K562 (cell line): ENCODE results near the gene SYS1. TPM values are rescaled to one million over a fixed set of nuclear protein-coding genes. Genes with fewer than 3 reads are reported as not detected.

Source experiments
- ATAC-seq: fragments of 200-7000 bp; cut with Tn5 transposase; 3 replicates; pipeline ENCODE4 v1.9.1; 2020; ENCODE audit warnings: moderate library complexity
- BruUV-seq: library from RNA; stranded (reverse); fragments of 400-500 nt; replicated peaks from 2 replicates; lab custom pipeline; 2021; lab: Mats Ljungman, UMichigan
- CTCF ChIA-PET: fragments of 300-600 bp; formaldehyde crosslinking; extraction: SDS; loops from one replicate; lab custom pipeline; 2021; ENCODE audit warnings: low intra/inter-chr PET ratio; lab: Yijun Ruan, JAX
- POLR2A ChIA-PET: fragments of 300-600, 350-650 bp; sonication (Branson Sonifier 250); formaldehyde crosslinking; extraction: SDS; loops from one replicate; lab custom pipeline; 2021; ENCODE audit warnings: antibody characterized with exemption, inconsistent platforms; lab: Yijun Ruan, JAX
- DNase-seq, 4 experiments: peaks; one replicate each; pipeline versions ENCODE4 v3.0.0 to v3.0.0-alpha.2; 2011 to 2018; ENCODE audit warnings: low spot score in 3 of 4, mixed read lengths in 3 of 4; ENCODE audit errors: extremely low read depth in 1 of 4
- FAIRE-seq: peaks from 2 replicates; lab custom pipeline; 2011; peaks lifted over from hg19 to GRCh38; lab: Jason Lieb, UNC
- H2AFZ ChIP-seq: 2 replicates; pipeline ENCODE4 v1.6.0; 2011; ENCODE audit warnings: low read depth, low read length, control low read depth, inconsistent platforms
- H3K27ac ChIP-seq: fragments of 200-600 bp; 3 replicates; pipeline ENCODE4 v1.8.0; 2011; ENCODE audit warnings: low read depth, mild to moderate bottlenecking, control low read depth, inconsistent platforms, low read length, moderate library complexity, mixed read lengths; ENCODE audit errors: extremely low read depth
- H3K27me3 ChIP-seq, 2 experiments: fragments of 300-600 bp in 1 of 2; 2 replicates in 1 of 2; 3 replicates in 1 of 2; pipeline versions ENCODE4 v1.6.0 to v1.8.0; 2011; ENCODE audit warnings: inconsistent platforms in 2 of 2, low read length in 2 of 2, mild to moderate bottlenecking in 1 of 2, mixed read lengths in 1 of 2, moderate library complexity in 1 of 2; ENCODE audit not compliant: control insufficient read depth in 2 of 2, insufficient read depth in 2 of 2
- H3K36me3 ChIP-seq: fragments of 300-600 bp; 3 replicates; pipeline ENCODE4 v1.8.0; 2011; ENCODE audit warnings: mild to moderate bottlenecking, low read length, inconsistent platforms; ENCODE audit not compliant: control insufficient read depth, insufficient read depth
- H3K4me1 ChIP-seq, 2 experiments: fragments of 200-600 bp in 1 of 2; replicated peaks in 1 of 2; 2 replicates in 1 of 2; 3 replicates in 1 of 2; pipeline versions ENCODE4 v1.5.1 to v1.8.0; 2011; ENCODE audit warnings: inconsistent platforms in 2 of 2, low read length in 2 of 2, mild to moderate bottlenecking in 1 of 2, mixed read lengths in 1 of 2, moderate library complexity in 1 of 2; ENCODE audit not compliant: control insufficient read depth in 2 of 2, insufficient read depth in 2 of 2
- H3K4me2 ChIP-seq: 2 replicates; pipeline ENCODE4 v1.6.1; 2011; ENCODE audit warnings: low read length, control low read depth, inconsistent platforms, mixed read lengths; ENCODE audit not compliant: insufficient read depth
- H3K4me3 ChIP-seq: fragments of 200-600 bp; sonication (generic), shearing (Covaris generic); 2 replicates; pipeline ENCODE4 v1.5.1; 2016; ENCODE audit warnings: control low read depth, inconsistent platforms
- H3K79me2 ChIP-seq: fragments of 200-600 bp; 3 replicates; pipeline ENCODE4 v1.8.0; 2011; ENCODE audit warnings: low read length, inconsistent platforms; ENCODE audit not compliant: control insufficient read depth, insufficient read depth
- H3K9ac ChIP-seq, 2 experiments: 2 replicates each; pipeline versions ENCODE4 v1.6.0 to v1.6.1; 2011; ENCODE audit warnings: low read depth in 2 of 2, low read length in 2 of 2, control low read depth in 1 of 2, inconsistent platforms in 1 of 2, mild to moderate bottlenecking in 1 of 2, mixed read lengths in 1 of 2; ENCODE audit not compliant: insufficient read depth in 1 of 2
- H3K9me1 ChIP-seq: one replicate; pipeline ENCODE4 v1.6.0; 2011; ENCODE audit warnings: inconsistent platforms, mild to moderate bottlenecking, low read length, moderate library complexity; ENCODE audit not compliant: control insufficient read depth, insufficient read depth
- H3K9me3 ChIP-seq: replicated peaks from 2 replicates; pipeline ENCODE4 v1.5.1; 2011; ENCODE audit warnings: low read depth, low read length, inconsistent platforms; ENCODE audit not compliant: control insufficient read depth, insufficient read depth
- H4K20me1 ChIP-seq: replicated peaks from 2 replicates; pipeline ENCODE4 v1.6.1; 2011; ENCODE audit warnings: low read length, inconsistent platforms, mixed read lengths; ENCODE audit not compliant: control insufficient read depth, insufficient read depth
- ATF1 ChIP-seq, 2 experiments: fragments of 450-650 bp in 1 of 2; IDR thresholded peaks; 2 replicates each; pipeline ENCODE4 v1.6.1; 2016; ENCODE audit warnings: missing compliant biosample characterization in 1 of 2, missing genetic modification characterization in 1 of 2
- CBX2 ChIP-seq: fragments of 200-600 bp; sonication (generic); IDR thresholded peaks from one replicate; pipeline ENCODE4 v1.6.1; 2012; ENCODE audit warnings: mild to moderate bottlenecking, low read length, inconsistent platforms; ENCODE audit not compliant: insufficient read depth, poor library complexity, severe bottlenecking
- EGR1 ChIP-seq: fragments of 450-650 bp; conservative IDR thresholded peaks from 2 replicates; pipeline ENCODE4 v1.6.1; 2017; ENCODE audit warnings: mild to moderate bottlenecking
- FOSL1 ChIP-seq: fragments of 200-800 bp; sonication (Bioruptor generic); conservative IDR thresholded peaks from 2 replicates; pipeline ENCODE4 v1.6.1; 2016; ENCODE audit warnings: missing genetic modification characterization, missing compliant biosample characterization
- GATAD2A ChIP-seq: fragments of 450-650 bp; IDR thresholded peaks from 2 replicates; pipeline ENCODE4 v1.6.1; 2017
- HSF4 ChIP-seq: fragments of 250-450 bp; sonication (Bioruptor Pico); IDR thresholded peaks from 2 replicates; pipeline ENCODE4 v2.1.2; 2022; ENCODE audit warnings: mild to moderate bottlenecking, moderate library complexity, borderline replicate concordance
- JUNB ChIP-seq: fragments of 450-650 bp; formaldehyde crosslinking; conservative IDR thresholded peaks from 2 replicates; pipeline ENCODE4 v1.4.0; 2020; ENCODE audit warnings: mild to moderate bottlenecking
- JUND ChIP-seq, 2 experiments: IDR thresholded peaks; 2 replicates in 1 of 2; 3 replicates in 1 of 2; pipeline ENCODE4 v1.6.1; 2011; ENCODE audit warnings: borderline replicate concordance in 2 of 2, low read depth in 2 of 2, low read length in 2 of 2, improper control_type of control experiment in 1 of 2, missing biosample characterization in 1 of 2, missing genetic modification characterization in 1 of 2, missing genetic modification reagents in 1 of 2
- NCOA1 ChIP-seq: fragments of 450-650 bp; IDR thresholded peaks from 2 replicates; pipeline ENCODE4 v1.6.1; 2016; ENCODE audit warnings: low read depth
- PHB2 ChIP-seq: fragments of 450-650 bp; IDR thresholded peaks from 2 replicates; pipeline ENCODE4 v1.6.1; 2017; ENCODE audit warnings: low read depth
- RBM14 ChIP-seq: fragments of 200-400 bp; formaldehyde crosslinking; IDR thresholded peaks from 2 replicates; pipeline ENCODE4 v1.6.1; 2018; ENCODE audit warnings: low read depth, mild to moderate bottlenecking, low read length, moderate library complexity, borderline replicate concordance; ENCODE audit not compliant: insufficient read depth
- RUNX1 ChIP-seq: sonication (generic); IDR thresholded peaks from 2 replicates; pipeline ENCODE4 v1.6.1; 2016; ENCODE audit warnings: antibody characterized with exemption, low read depth
- SMARCA5 ChIP-seq: fragments of 450-650 bp; IDR thresholded peaks from 2 replicates; pipeline ENCODE4 v1.6.1; 2016
- TAL1 ChIP-seq: fragments of 450-650 bp; IDR thresholded peaks from 2 replicates; pipeline ENCODE4 v1.6.1; 2016; ENCODE audit warnings: mild to moderate bottlenecking
- XRCC3 ChIP-seq: fragments of 450-650 bp; IDR thresholded peaks from 2 replicates; pipeline ENCODE4 v1.6.1; 2017; ENCODE audit warnings: mild to moderate bottlenecking, moderate library complexity
- YBX1 ChIP-seq: fragments of 450-650 bp; IDR thresholded peaks from 2 replicates; pipeline ENCODE4 v1.7.1; 2016; ENCODE audit warnings: mild to moderate bottlenecking
- ZNF133 ChIP-seq: fragments of 250-450 bp; sonication (Bioruptor Pico); IDR thresholded peaks from 2 replicates; pipeline ENCODE4 v1.4.0; 2020; ENCODE audit warnings: mild to moderate bottlenecking
- WGBS: fragments of 100-300 bp; shearing (Covaris generic); methylation state at CpG from one replicate; pipeline ENCODE4 v1.1.6; 2016; ENCODE audit warnings: low coverage, mixed read lengths; ENCODE audit not compliant: insufficient coverage; ENCODE audit errors: missing lambda C conversion rate; 5-methylcytosine and 5-hydroxymethylcytosine counted together
- in situ Hi-C: fragments of 300-500 bp; cut with MboI; formaldehyde crosslinking; loops from 4 replicates; pipeline ENCODE4 v1.15.0; 2018; ENCODE audit warnings: inconsistent platforms, mixed read lengths
- intact Hi-C: fragments of 100-400 bp; cut with micrococcal nuclease; formaldehyde crosslinking; loops from 2 replicates; pipeline ENCODE4 v1.14.2; 2022
- polyA plus RNA-seq, 8 experiments: library from polyadenylated mRNA; depleted of rRNA in 4 of 8; stranded (reverse) in 5 of 8; unstranded in 3 of 8; fragments of >200 nt; fragmentation: Nextera tagmentation in 2 of 8; fragmentation: Illumina TruSeq in 1 of 8; extraction: Ambion mirVana in 2 of 8; extraction: Trizol in 1 of 8; gene quantifications; 2 replicates each; pipeline versions ENCODE4 v1.2.1 to v1.2.3, GENCODE V29; 2011 to 2014; ENCODE audit warnings: inconsistent platforms in 1 of 8, missing spikeins in 1 of 8
- total RNA-seq, 7 experiments: library from RNA; depleted of rRNA in 6 of 7; stranded (reverse); fragments of >200 nt in 6 of 7; fragmentation: Illumina TruSeq in 2 of 7; extraction: Trizol in 2 of 7; gene quantifications; 2 replicates each; pipeline versions ENCODE4 v1.2.1 to v1.2.3, GENCODE V29; 2011 to 2021; ENCODE audit warnings: low replicate concordance in 1 of 7
- TF ChIP-seq, protein P1 (sequence below): fragments of 450-650 bp; IDR thresholded peaks from 2 replicates; pipeline ENCODE4 v1.6.1; 2016; ENCODE audit warnings: mild to moderate bottlenecking

SYS1 gene
- total and polyA plus RNA-seq, 9 of the 15 experiments (the other 6 are each of a cell fraction or from before 2014, with no cell fraction given), result 11.1 to 25.2 (median 17.5) TPM

DNA sequence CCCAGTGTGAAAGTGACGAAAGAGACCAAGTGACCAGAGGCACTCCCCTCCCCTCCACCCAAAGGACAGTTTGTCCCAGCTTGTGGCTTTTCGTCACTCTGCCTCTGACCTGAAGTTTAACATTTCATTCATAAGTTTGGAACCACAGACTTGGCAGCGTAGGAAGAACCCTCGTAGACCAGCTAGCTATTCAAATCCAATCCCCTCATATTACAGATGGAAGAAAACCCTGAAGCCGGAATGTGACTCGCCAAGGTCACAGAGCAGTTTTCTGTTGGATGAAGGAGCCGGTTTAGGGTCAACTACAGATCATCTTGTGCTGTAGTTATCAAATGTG, 3.9 kb upstream of the SYS1 start:
- Histone ChIP-seq H3K79me2 (peaks cover 8% of the 10 kb centered on the region), H3K9me3 (no peaks in the 10 kb centered on the region), H4K20me1 (no peaks in the 10 kb centered on the region), H3K27ac (no peak overlapping the region; the same call in 2 of the 3 replicates), H3K4me2 (no peak overlapping the region), H3K9ac (no peak overlapping the region), H3K36me3 (no peaks in the 10 kb centered on the region), H3K4me3 (no peak overlapping the region), H3K4me1 (peaks cover 7 to 29% of the 10 kb centered on the region in 2 experiments), H2AFZ (peak overlapping the region; percentile 96), H3K27me3 (no peaks in the 10 kb centered on the region), H3K9me1 (no peaks in the 10 kb centered on the region)
- 73% methylated on average over 7 of the region's 7 CpGs for WGBS
- TF ChIP-seq, protein P1, sequence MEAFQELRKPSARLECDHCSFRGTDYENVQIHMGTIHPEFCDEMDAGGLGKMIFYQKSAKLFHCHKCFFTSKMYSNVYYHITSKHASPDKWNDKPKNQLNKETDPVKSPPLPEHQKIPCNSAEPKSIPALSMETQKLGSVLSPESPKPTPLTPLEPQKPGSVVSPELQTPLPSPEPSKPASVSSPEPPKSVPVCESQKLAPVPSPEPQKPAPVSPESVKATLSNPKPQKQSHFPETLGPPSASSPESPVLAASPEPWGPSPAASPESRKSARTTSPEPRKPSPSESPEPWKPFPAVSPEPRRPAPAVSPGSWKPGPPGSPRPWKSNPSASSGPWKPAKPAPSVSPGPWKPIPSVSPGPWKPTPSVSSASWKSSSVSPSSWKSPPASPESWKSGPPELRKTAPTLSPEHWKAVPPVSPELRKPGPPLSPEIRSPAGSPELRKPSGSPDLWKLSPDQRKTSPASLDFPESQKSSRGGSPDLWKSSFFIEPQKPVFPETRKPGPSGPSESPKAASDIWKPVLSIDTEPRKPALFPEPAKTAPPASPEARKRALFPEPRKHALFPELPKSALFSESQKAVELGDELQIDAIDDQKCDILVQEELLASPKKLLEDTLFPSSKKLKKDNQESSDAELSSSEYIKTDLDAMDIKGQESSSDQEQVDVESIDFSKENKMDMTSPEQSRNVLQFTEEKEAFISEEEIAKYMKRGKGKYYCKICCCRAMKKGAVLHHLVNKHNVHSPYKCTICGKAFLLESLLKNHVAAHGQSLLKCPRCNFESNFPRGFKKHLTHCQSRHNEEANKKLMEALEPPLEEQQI, result no peak
- TF ChIP-seq ATF1 (CRISPR knock-in tag; IDR thresholded peaks at IDR 0.05), result no peak
- no peak for TF ChIP-seq ATF1 (tag; IDR thresholded peaks at IDR 0.05)
- TF ChIP-seq SMARCA5, result no peak
- no peak for TF ChIP-seq HSF4 (CRISPR knock-in tag)
- no peak for TF ChIP-seq JUNB (CRISPR knock-in tag)
- TF ChIP-seq YBX1, result no peak
- no peak for TF ChIP-seq JUND (IDR thresholded peaks at IDR 0.05; ENCODE audit: borderline replicate concordance, low read depth, low read length)
- TF ChIP-seq JUND (tag; IDR thresholded peaks at IDR 0.05; ENCODE audit: borderline replicate concordance, low read depth, low read length), result no peak
- no peak for TF ChIP-seq PHB2
- no peak for TF ChIP-seq CBX2
- no peak for TF ChIP-seq RBM14
- TF ChIP-seq FOSL1 (tag), result no peak
- TF ChIP-seq ZNF133 (CRISPR knock-in tag), result no peak
- TF ChIP-seq EGR1, result no peak
- no peak for TF ChIP-seq RUNX1
- no peak for TF ChIP-seq XRCC3
- TF ChIP-seq NCOA1, result no peak
- TF ChIP-seq GATAD2A, result no peak
- TF ChIP-seq TAL1, result no peak
- ChIA-PET POLR2A (interaction anchor here (0.6 to 3.1 kb wide), 4 partner anchors 12 to 258 kb away, joined by 3 to 14 read pairs (median 6); no protein-coding TSS in a partner anchor), CTCF (no interaction called here)
- FAIRE-seq (no peak), DNase-seq (no peak), ATAC-seq (no peak)
- no TSS peak for BruUV-seq
- intact Hi-C loops (no loop called here), in situ Hi-C loops (no loop called here)
